Hepatocyte (in vitro differentiated cells): ENCODE data around the gene ZFP36L2. TPM values are rescaled to one million over a fixed set of nuclear protein-coding genes. Genes with fewer than 3 reads are reported as not detected.

Experiments
- DNase-seq: peaks from one replicate; pipeline ENCODE4 v3.0.0-alpha.2; 2016; ENCODE audit warnings: low spot score
- H2AFZ ChIP-seq: fragments of 200-600 bp; sonication (generic); 2 replicates; pipeline ENCODE4 v1.6.0; 2016; ENCODE audit warnings: antibody characterized with exemption, mild to moderate bottlenecking
- H3K27ac ChIP-seq: fragments of 200-600 bp; sonication (generic); 2 replicates; pipeline ENCODE4 v1.5.1; 2016; ENCODE audit warnings: mild to moderate bottlenecking
- H3K27me3 ChIP-seq: fragments of 200-600 bp; sonication (generic); 2 replicates; pipeline ENCODE4 v1.6.1; 2016
- H3K36me3 ChIP-seq: fragments of 200-600 bp; sonication (generic); replicated peaks from 2 replicates; pipeline ENCODE4 v1.5.1; 2016; ENCODE audit warnings: low read depth; ENCODE audit not compliant: insufficient read depth
- H3K4me1 ChIP-seq: fragments of 200-600 bp; sonication (generic); 2 replicates; pipeline ENCODE4 v1.5.1; 2016; ENCODE audit warnings: mild to moderate bottlenecking, moderate library complexity; ENCODE audit not compliant: insufficient read depth
- H3K4me2 ChIP-seq: fragments of 200-600 bp; sonication (generic); 2 replicates; pipeline ENCODE4 v1.6.0; 2016
- H3K4me3 ChIP-seq: fragments of 200-600 bp; sonication (generic); 2 replicates; pipeline ENCODE4 v1.5.1; 2016; ENCODE audit warnings: mild to moderate bottlenecking
- H3K79me2 ChIP-seq: fragments of 200-600 bp; sonication (generic); 2 replicates; pipeline ENCODE4 v1.6.0; 2017; ENCODE audit warnings: mild to moderate bottlenecking
- H3K9me2 ChIP-seq: fragments of 200-600 bp; sonication (generic); replicated peaks from 2 replicates; pipeline ENCODE4 v1.6.0; 2017; ENCODE audit warnings: mild to moderate bottlenecking; ENCODE audit not compliant: insufficient read depth
- H3K9me3 ChIP-seq: fragments of 200-600 bp; sonication (generic); 2 replicates; pipeline ENCODE4 v1.5.1; 2016; ENCODE audit warnings: low read depth, mild to moderate bottlenecking
- H4K20me1 ChIP-seq: fragments of 200-600 bp; sonication (generic); 2 replicates; pipeline ENCODE4 v1.6.0; 2016; ENCODE audit warnings: mild to moderate bottlenecking; ENCODE audit not compliant: insufficient read depth, poor library complexity, severe bottlenecking
- EZH2 ChIP-seq: fragments of 200-600 bp; sonication (generic); IDR thresholded peaks from 2 replicates; pipeline ENCODE4 v1.6.1; 2016; ENCODE audit warnings: antibody characterized with exemption, mild to moderate bottlenecking, borderline replicate concordance
- EZH2phosphoT487 ChIP-seq: fragments of 200-600 bp; sonication (generic); IDR thresholded peaks from one replicate; pipeline ENCODE4 v1.6.1; 2018; ENCODE audit warnings: antibody characterized with exemption, mild to moderate bottlenecking, low read depth, moderate library complexity; ENCODE audit not compliant: unreplicated experiment, severe bottlenecking
- WGBS: methylation state at CpG from one replicate; pipeline ENCODE4 v1.1.6; 2016; ENCODE audit warnings: low lambda C conversion rate; ENCODE audit errors: missing lambda C conversion rate; 5-methylcytosine and 5-hydroxymethylcytosine counted together
- polyA plus RNA-seq: library from polyadenylated mRNA; unstranded; fragments of >200 nt; fragmentation: Nextera tagmentation; extraction: Ambion mirVana; gene quantifications from 2 replicates; pipeline ENCODE4 v1.2.1, GENCODE V29; 2016
- total RNA-seq: library from RNA; depleted of rRNA; stranded (reverse); fragments of >200 nt; gene quantifications from 2 replicates; pipeline ENCODE4 v1.2.3, GENCODE V29; 2014
- TF ChIP-seq, protein P1 (sequence below): fragments of 200-600 bp; sonication (generic); IDR thresholded peaks from 2 replicates; pipeline ENCODE4 v1.5.1; 2016; ENCODE audit warnings: antibody characterized with exemption, mild to moderate bottlenecking; ENCODE audit not compliant: poor library complexity

ZFP36L2 gene
- total and polyA plus RNA-seq, 2 experiments from 2014 or later = 85.1 to 285 TPM

DNA sequence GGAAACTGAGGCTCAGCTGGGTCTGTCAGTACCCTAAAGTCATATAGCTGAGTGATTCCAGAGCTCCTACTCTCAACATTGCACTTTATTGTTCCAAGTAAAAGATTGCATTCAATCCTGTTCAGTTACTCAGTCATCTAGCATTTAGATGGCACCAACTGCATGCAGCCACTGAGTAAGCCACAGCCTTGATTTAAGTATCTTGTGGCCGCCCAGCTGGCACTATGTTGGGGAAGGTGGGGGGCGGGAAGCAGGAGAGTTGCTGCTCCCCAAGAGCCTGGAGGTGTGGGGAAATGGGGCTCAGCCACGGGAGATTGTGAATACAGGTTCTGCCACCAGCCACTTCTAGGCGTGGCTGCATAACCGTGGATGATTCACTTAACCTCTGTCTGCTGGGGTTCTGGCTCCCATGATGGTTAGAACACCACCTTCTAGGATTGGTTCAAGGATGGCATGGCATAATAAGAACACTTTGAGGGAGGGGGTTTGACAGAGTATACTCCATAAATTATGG is 17.1 kb downstream of the ZFP36L2 start:
- no peaks in the 10 kb centered on the region for H3K9me3 ChIP-seq
- 80% methylated on average over 5 of the region's 5 CpGs for WGBS
- no peak for DNase-seq

DNA sequence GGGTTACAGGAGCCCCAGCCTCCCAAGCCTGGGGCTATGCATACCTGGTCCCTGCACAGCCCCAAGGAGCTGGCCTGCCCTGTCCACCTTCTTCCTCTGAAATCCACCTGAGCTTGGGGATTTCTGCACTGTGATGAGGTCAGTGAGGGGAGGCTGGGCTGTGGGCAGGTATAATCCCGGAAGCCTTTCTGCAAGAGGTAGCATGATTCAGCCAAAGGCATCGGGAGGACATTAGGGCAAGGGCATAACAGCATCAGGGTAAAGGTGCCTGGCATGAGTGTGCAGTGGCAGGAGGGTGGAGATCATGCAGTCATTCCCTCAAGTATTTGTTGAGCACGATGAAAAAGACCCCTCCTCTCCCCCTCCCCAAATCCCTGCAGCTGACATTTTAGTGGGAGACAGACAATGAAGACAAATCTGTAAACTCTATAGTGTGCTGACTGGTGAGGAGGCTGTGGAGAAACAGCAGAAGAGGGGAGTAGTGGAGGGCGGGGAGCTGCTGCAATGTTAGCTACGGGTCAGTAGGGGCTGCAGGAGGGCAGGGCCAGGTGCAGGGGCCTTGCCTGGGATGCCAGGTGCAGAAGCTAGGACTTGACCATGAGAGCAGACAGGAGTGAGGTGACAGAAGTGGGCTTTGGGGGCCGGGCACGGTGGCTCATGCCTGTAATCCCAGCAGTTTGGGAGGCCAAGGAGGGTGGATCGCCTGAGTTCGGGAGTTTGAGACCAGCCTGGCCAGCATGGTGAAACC is 18.7 kb downstream of the ZFP36L2 start:
- WGBS = 68% methylated on average over 9 of the region's 9 CpGs

More for the DNA sequence above, 17.1 kb downstream of the ZFP36L2 start:
- Histone ChIP-seq H3K79me2 (no peaks in the 10 kb centered on the region), H3K4me1 (peaks cover 12% of the 10 kb centered on the region), H3K36me3 (no peaks in the 10 kb centered on the region), H4K20me1 (no peaks in the 10 kb centered on the region), H3K27ac (no peak overlapping the region), H3K4me3 (no peak overlapping the region), H3K4me2 (no peak overlapping the region), H3K9me2 (no peaks in the 10 kb centered on the region), H3K27me3 (no peaks in the 10 kb centered on the region), H2AFZ (no peak overlapping the region)
- TF ChIP-seq EZH2phosphoT487 (no peak), EZH2 (no peak)
- TF ChIP-seq, protein P1, sequence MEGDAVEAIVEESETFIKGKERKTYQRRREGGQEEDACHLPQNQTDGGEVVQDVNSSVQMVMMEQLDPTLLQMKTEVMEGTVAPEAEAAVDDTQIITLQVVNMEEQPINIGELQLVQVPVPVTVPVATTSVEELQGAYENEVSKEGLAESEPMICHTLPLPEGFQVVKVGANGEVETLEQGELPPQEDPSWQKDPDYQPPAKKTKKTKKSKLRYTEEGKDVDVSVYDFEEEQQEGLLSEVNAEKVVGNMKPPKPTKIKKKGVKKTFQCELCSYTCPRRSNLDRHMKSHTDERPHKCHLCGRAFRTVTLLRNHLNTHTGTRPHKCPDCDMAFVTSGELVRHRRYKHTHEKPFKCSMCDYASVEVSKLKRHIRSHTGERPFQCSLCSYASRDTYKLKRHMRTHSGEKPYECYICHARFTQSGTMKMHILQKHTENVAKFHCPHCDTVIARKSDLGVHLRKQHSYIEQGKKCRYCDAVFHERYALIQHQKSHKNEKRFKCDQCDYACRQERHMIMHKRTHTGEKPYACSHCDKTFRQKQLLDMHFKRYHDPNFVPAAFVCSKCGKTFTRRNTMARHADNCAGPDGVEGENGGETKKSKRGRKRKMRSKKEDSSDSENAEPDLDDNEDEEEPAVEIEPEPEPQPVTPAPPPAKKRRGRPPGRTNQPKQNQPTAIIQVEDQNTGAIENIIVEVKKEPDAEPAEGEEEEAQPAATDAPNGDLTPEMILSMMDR = no peak

DNA sequence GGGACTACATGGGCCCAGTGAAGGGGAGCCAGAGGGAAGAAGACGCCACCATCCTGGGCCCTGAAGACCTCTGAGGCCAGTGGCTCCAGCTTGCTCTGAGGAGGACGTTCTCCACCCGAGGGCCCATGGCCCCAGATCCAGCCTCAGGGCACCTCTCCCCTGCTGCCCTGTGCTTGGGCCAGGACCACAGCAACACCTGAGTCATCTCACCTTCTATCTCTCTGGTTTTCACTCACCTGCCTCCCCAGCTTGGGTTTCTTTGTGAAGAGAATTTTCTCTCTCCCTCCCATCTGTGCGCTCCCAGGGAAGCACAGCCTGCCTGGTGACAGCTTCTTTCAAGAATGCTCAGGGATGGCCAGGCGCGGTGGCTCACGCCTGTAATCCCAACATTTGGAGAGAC is 19.8 kb downstream of the ZFP36L2 start:
- no peak for DNase-seq
- peaks cover 12% of the 10 kb centered on the region for H3K4me1 ChIP-seq
- H3K9me2 ChIP-seq = no peaks in the 10 kb centered on the region
- WGBS = 92% methylated on average over 7 of the region's 7 CpGs
- H3K4me3 ChIP-seq = no peak overlapping the region
- no peaks in the 10 kb centered on the region for H3K9me3 ChIP-seq
- no peaks in the 10 kb centered on the region for H4K20me1 ChIP-seq
- H3K4me2 ChIP-seq = no peak overlapping the region
- TF ChIP-seq, protein P1 = no peak
- no peak for TF ChIP-seq EZH2phosphoT487
- H2AFZ ChIP-seq = no peak overlapping the region
- H3K36me3 ChIP-seq = no peaks in the 10 kb centered on the region
- no peak overlapping the region for H3K27ac ChIP-seq
- H3K27me3 ChIP-seq = no peaks in the 10 kb centered on the region
- no peaks in the 10 kb centered on the region for H3K79me2 ChIP-seq

More for the DNA sequence above, 18.7 kb downstream of the ZFP36L2 start:
- no peak for TF ChIP-seq EZH2phosphoT487
- TF ChIP-seq, protein P1 = no peak
- TF ChIP-seq EZH2 = no peak
- no peaks in the 10 kb centered on the region for H3K9me3 ChIP-seq
- no peak overlapping the region for H3K27ac ChIP-seq
- no peak for DNase-seq
- H3K79me2 ChIP-seq = no peaks in the 10 kb centered on the region
- no peak overlapping the region for H3K4me3 ChIP-seq
- peaks cover 12% of the 10 kb centered on the region for H3K4me1 ChIP-seq
- H3K27me3 ChIP-seq = no peaks in the 10 kb centered on the region
- no peak overlapping the region for H3K4me2 ChIP-seq
- H3K9me2 ChIP-seq = no peaks in the 10 kb centered on the region
- no peaks in the 10 kb centered on the region for H4K20me1 ChIP-seq
- no peaks in the 10 kb centered on the region for H3K36me3 ChIP-seq
- no peak overlapping the region for H2AFZ ChIP-seq
